DND-41 (cell line): Measurements from ENCODE around the gene CYP21A2.

ENCODE experiments used
- ATAC-seq: fragments of 200-7000 bp; cut with Tn5 transposase; 3 replicates; pipeline ENCODE4 v1.9.1; 2021; ENCODE audit warnings: low read depth; ENCODE audit not compliant: insufficient read depth
- DNase-seq: peaks from one replicate; pipeline ENCODE4 v3.0.0-alpha.2; 2020
- H2AFZ ChIP-seq: 2 replicates; pipeline ENCODE4 v1.6.0; 2012; ENCODE audit warnings: low read depth, low read length
- H3K27ac ChIP-seq: 2 replicates; pipeline ENCODE4 v1.5.1; 2012; ENCODE audit warnings: low read length, inconsistent platforms
- H3K27me3 ChIP-seq: fragments of 200-600 bp; sonication (generic); 2 replicates; pipeline ENCODE4 v1.6.0; 2012; ENCODE audit warnings: low read length, mild to moderate bottlenecking, inconsistent platforms; ENCODE audit not compliant: insufficient read depth, poor library complexity
- H3K36me3 ChIP-seq: 2 replicates; pipeline ENCODE4 v1.5.1; 2012; ENCODE audit warnings: low read length, inconsistent platforms; ENCODE audit not compliant: insufficient read depth
- H3K4me1 ChIP-seq: 2 replicates; pipeline ENCODE4 v1.5.1; 2012; ENCODE audit warnings: mild to moderate bottlenecking, low read length; ENCODE audit not compliant: insufficient read depth
- H3K4me2 ChIP-seq: 2 replicates; pipeline ENCODE4 v1.6.0; 2012; ENCODE audit warnings: mild to moderate bottlenecking, moderate library complexity, low read length, inconsistent platforms; ENCODE audit not compliant: insufficient read depth
- H3K4me3 ChIP-seq, 2 experiments: fragments of 200-600 bp in 1 of 2; shearing (Covaris generic) in 1 of 2; 2 replicates each; pipeline ENCODE4 v1.5.1; 2012 to 2016; ENCODE audit warnings: inconsistent platforms in 2 of 2, low read length in 2 of 2, mild to moderate bottlenecking in 2 of 2, low read depth in 1 of 2, moderate library complexity in 1 of 2
- H3K79me2 ChIP-seq: 2 replicates; pipeline ENCODE4 v1.6.0; 2012; ENCODE audit warnings: low read length, inconsistent platforms; ENCODE audit not compliant: insufficient read depth
- H3K9ac ChIP-seq: 2 replicates; pipeline ENCODE4 v1.6.0; 2012; ENCODE audit warnings: low read depth, mild to moderate bottlenecking, inconsistent platforms, low read length, moderate library complexity
- H3K9me3 ChIP-seq: 2 replicates; pipeline ENCODE4 v1.5.1; 2012; ENCODE audit warnings: low read length, moderate library complexity, mild to moderate bottlenecking, inconsistent platforms; ENCODE audit not compliant: insufficient read depth, severe bottlenecking
- H4K20me1 ChIP-seq: 2 replicates; pipeline ENCODE4 v1.6.0; 2012; ENCODE audit warnings: low read length; ENCODE audit not compliant: insufficient read depth
- EZH2 ChIP-seq: IDR thresholded peaks from 3 replicates; pipeline ENCODE4 v1.6.1; 2012; ENCODE audit warnings: borderline replicate concordance, low read depth, mild to moderate bottlenecking, moderate library complexity, low read length, inconsistent platforms; ENCODE audit not compliant: severe bottlenecking
- TF ChIP-seq, protein P1 (sequence below): IDR thresholded peaks from 2 replicates; pipeline ENCODE4 v1.5.1; 2012; ENCODE audit warnings: borderline replicate concordance, low read length, moderate library complexity, mild to moderate bottlenecking; ENCODE audit not compliant: poor library complexity, severe bottlenecking; ENCODE audit errors: extremely low read depth

The CYP21A2 gene

DNA sequence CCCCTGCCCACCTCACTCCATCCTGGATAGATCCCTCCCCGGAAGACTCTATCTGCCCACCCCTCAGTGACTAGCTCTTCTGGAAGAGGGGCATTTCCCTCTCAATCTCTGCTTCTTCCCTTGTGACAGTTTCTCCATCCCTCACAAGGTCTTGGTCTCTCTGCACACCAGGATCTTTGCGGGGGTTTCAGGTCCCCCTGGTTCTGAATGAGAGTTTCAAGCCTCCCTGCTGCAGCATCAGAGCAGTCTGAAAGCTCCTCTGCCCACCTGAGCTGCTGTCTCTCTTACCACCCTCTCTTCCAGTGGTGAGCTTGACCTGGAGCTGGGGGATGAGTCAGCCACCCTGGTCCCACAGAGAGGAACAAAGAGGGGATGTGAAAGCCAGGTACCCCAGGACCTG lies 46.6 kb downstream of the CYP21A2 start:
- ATAC-seq (no peak), DNase-seq (no peak)
- Histone ChIP-seq H3K27ac (no peak overlapping the region), H3K4me3 (no peak overlapping the region), H3K79me2 (no peaks in the 10 kb centered on the region), H3K9me3 (no peaks in the 10 kb centered on the region), H3K4me1 (no peaks in the 10 kb centered on the region), H4K20me1 (no peaks in the 10 kb centered on the region), H3K4me2 (no peak overlapping the region), H3K36me3 (no peaks in the 10 kb centered on the region), H3K27me3 (peaks cover 18% of the 10 kb centered on the region), H2AFZ (no peak overlapping the region), H3K9ac (no peak overlapping the region)
- TF ChIP-seq EZH2 = no peak
- TF ChIP-seq, protein P1, sequence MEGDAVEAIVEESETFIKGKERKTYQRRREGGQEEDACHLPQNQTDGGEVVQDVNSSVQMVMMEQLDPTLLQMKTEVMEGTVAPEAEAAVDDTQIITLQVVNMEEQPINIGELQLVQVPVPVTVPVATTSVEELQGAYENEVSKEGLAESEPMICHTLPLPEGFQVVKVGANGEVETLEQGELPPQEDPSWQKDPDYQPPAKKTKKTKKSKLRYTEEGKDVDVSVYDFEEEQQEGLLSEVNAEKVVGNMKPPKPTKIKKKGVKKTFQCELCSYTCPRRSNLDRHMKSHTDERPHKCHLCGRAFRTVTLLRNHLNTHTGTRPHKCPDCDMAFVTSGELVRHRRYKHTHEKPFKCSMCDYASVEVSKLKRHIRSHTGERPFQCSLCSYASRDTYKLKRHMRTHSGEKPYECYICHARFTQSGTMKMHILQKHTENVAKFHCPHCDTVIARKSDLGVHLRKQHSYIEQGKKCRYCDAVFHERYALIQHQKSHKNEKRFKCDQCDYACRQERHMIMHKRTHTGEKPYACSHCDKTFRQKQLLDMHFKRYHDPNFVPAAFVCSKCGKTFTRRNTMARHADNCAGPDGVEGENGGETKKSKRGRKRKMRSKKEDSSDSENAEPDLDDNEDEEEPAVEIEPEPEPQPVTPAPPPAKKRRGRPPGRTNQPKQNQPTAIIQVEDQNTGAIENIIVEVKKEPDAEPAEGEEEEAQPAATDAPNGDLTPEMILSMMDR = no peak

DNA sequence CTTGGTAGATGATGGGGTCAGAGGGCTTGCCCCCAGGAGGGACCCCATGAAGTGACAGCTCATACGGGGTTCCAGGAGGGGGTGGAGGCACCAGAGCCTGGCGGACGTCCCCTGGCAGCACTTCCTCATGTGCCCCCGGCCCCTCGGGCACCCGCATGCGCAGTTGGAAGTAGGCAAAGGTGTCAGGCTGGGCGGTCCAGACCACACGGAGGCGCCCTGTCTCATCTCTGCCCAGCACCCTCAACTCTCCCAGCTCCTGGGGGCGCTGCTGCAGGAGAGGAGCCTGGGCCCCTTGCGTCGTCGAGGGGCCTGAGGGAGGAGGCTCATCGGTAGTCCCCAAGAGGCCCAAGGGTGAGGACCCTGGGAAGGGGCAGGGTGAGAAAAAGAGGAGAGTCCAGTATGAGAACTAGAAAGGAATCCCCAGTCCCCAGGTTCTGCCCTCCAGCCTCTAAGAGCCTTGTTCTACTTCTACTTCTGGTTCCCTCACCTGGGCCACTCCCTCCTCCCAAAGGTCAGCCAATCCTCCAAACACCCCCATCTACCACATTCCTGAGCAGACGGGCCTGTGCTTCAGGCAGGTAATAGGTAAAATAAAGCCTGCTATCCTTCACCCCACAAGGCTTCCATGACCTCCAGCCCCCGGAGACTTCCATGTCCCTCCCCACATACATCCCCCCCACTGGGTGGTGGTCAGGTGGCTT lies 47.7 kb downstream of the CYP21A2 start:
- H4K20me1 ChIP-seq = no peaks in the 10 kb centered on the region
- no peaks in the 10 kb centered on the region for H3K36me3 ChIP-seq
- ATAC-seq (no peak), DNase-seq (no peak)
- no peak overlapping the region for H2AFZ ChIP-seq
- no peak overlapping the region for H3K4me3 ChIP-seq
- no peaks in the 10 kb centered on the region for H3K79me2 ChIP-seq
- TF ChIP-seq EZH2 = no peak
- TF ChIP-seq, protein P1 = no peak
- no peak overlapping the region for H3K27ac ChIP-seq
- no peaks in the 10 kb centered on the region for H3K4me1 ChIP-seq
- H3K9ac ChIP-seq = no peak overlapping the region
- H3K27me3 ChIP-seq = peaks cover 11% of the 10 kb centered on the region
- H3K9me3 ChIP-seq = no peaks in the 10 kb centered on the region
- no peak overlapping the region for H3K4me2 ChIP-seq

DNA sequence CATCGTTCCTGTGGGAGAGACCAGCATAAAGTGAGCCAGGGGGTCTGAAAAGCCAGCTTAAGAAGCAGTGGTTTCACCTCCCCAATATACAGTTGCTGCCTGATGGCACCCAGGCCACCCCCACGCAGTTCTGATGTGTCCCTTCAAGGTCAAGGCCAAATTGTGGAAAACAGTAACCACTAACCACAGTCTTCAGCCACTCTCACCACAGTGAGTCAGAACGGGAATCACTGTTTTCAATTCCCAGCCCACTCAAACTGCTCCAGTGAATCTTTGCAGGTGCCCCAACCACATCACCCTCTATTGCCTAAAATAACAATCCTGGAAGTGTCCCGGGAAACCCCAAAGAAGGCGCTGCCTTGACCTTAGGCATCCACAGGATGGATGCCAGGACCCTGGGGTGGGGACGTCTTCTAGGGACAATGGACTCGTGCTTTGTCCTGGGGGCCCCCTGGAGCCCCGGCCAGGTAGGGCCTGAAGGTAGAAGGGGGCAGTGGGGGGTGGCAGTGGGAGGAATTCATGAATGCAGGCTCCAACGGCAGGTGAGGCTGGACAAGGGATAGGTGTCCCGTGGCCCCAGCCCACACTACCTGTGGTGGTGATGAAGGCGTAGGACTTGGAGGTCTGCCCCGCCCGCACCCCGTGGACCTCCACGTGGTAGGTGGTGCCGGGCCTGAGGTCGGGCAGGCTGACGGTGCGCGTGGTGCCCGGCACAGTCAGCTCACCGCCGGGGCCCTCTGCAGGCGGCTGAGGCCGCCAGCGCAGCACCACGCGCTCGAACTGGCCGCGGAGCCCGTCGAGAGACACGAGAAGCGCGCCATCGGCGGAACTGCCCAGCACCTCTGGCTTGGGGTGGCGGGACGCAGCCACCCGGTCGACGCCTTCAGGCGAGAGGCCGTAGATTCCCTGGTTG lies 48.7 kb downstream of the CYP21A2 start:
- H3K27ac ChIP-seq = no peak overlapping the region
- no peaks in the 10 kb centered on the region for H4K20me1 ChIP-seq
- no peak overlapping the region for H3K9ac ChIP-seq
- no peak overlapping the region for H2AFZ ChIP-seq
- no peaks in the 10 kb centered on the region for H3K79me2 ChIP-seq
- no peaks in the 10 kb centered on the region for H3K4me1 ChIP-seq
- H3K27me3 ChIP-seq = peaks cover 6% of the 10 kb centered on the region
- no peaks in the 10 kb centered on the region for H3K9me3 ChIP-seq
- H3K4me3 ChIP-seq = no peak overlapping the region
- no peaks in the 10 kb centered on the region for H3K36me3 ChIP-seq
- TF ChIP-seq, protein P1 = no peak
- TF ChIP-seq EZH2 = no peak
- ATAC-seq (no peak), DNase-seq (no peak)
- no peak overlapping the region for H3K4me2 ChIP-seq
